ENCODE results near the gene SPR. TPM values are rescaled to one million over a fixed set of nuclear protein-coding genes. Genes with fewer than 3 reads are reported as not detected.
"Not testable (repeated sequence)": the region's sequence is repeated elsewhere in the genome, so short reads cannot be mapped to it uniquely, and the experiment has no call there.

The SPR gene
- total and polyA plus RNA-seq, 4 donors = 4.1 to 7.8 (median 5.9) TPM

- Histone ChIP-seq H3K4me3 (ENCODE audit: low read depth, low read length) (no peak overlapping the region), H3K4me1 (ENCODE audit: control insufficient read depth, insufficient read depth, low read length) (peaks cover 10% of the 10 kb centered on the region), H3K27me3 (ENCODE audit: control insufficient read depth, insufficient read depth, low read length) (peaks cover 32% of the 10 kb centered on the region), H3K27ac (ENCODE audit: low read depth, low read length) (no peak overlapping the region), H3K36me3 (ENCODE audit: control insufficient read depth, insufficient read depth, low read length) (no peaks in the 10 kb centered on the region), H3K9me3 (ENCODE audit: control insufficient read depth, insufficient read depth, low read length) (no peaks in the 10 kb centered on the region)
- peak in 2 of 6 donors; percentile 80 to 83 for DNase-seq (ENCODE audit: low read depth in 4 of 6, low spot score in 6 of 6)
- 25% methylated on average over 15 of the region's 16 CpGs for whole genome bisulfite sequencing (ENCODE audit: insufficient coverage)
Measured at GRCh38 chr2:72895759-72896281, 8.6 kb downstream of the SPR start.

- no peak overlapping the region for H3K27ac ChIP-seq (ENCODE audit: low read depth, low read length)
- no peaks in the 10 kb centered on the region for H3K36me3 ChIP-seq (ENCODE audit: control insufficient read depth, insufficient read depth, low read length)
- H3K9me3 ChIP-seq (ENCODE audit: control insufficient read depth, insufficient read depth, low read length) = no peaks in the 10 kb centered on the region
- peaks cover 34% of the 10 kb centered on the region for H3K27me3 ChIP-seq (ENCODE audit: control insufficient read depth, insufficient read depth, low read length)
- 100% methylated on average over 1 of the region's 4 CpGs for WGBS (ENCODE audit: insufficient coverage)
- H3K4me1 ChIP-seq (ENCODE audit: control insufficient read depth, insufficient read depth, low read length) = peaks cover 10% of the 10 kb centered on the region
- no peak for DNase-seq (ENCODE audit: low read depth in 4 of 6, low spot score in 6 of 6)
- no peak overlapping the region for H3K4me3 ChIP-seq (ENCODE audit: low read depth, low read length)
Measured at GRCh38 chr2:72896446-72896845, 9.2 kb downstream of the SPR start.

- WGBS (ENCODE audit: insufficient coverage) = 30% methylated on average over 6 of the region's 18 CpGs
- H3K27me3 ChIP-seq (ENCODE audit: control insufficient read depth, insufficient read depth, low read length) = peaks cover 38% of the 10 kb centered on the region
- H3K27ac ChIP-seq (ENCODE audit: low read depth, low read length) = no peak overlapping the region
- H3K36me3 ChIP-seq (ENCODE audit: control insufficient read depth, insufficient read depth, low read length) = no peaks in the 10 kb centered on the region
- peak in 2 of 6 donors; percentile 56 to 68 for DNase-seq (ENCODE audit: low read depth in 4 of 6, low spot score in 6 of 6)
- H3K9me3 ChIP-seq (ENCODE audit: control insufficient read depth, insufficient read depth, low read length) = no peaks in the 10 kb centered on the region
- no peak overlapping the region for H3K4me3 ChIP-seq (ENCODE audit: low read depth, low read length)
- H3K4me1 ChIP-seq (ENCODE audit: control insufficient read depth, insufficient read depth, low read length) = peaks cover 5% of the 10 kb centered on the region
Measured at GRCh38 chr2:72897785-72898584, 10.8 kb downstream of the SPR start.

GRCh38 chr2:72898585-72898906, 11.3 kb downstream of the SPR start:
- no CpG with 5 or more reads among the region's 2 CpGs for WGBS (ENCODE audit: insufficient coverage)
- H3K27ac ChIP-seq (ENCODE audit: low read depth, low read length) = no peak overlapping the region
- no peaks in the 10 kb centered on the region for H3K36me3 ChIP-seq (ENCODE audit: control insufficient read depth, insufficient read depth, low read length)
- H3K4me3 ChIP-seq (ENCODE audit: low read depth, low read length) = no peak overlapping the region
- H3K27me3 ChIP-seq (ENCODE audit: control insufficient read depth, insufficient read depth, low read length) = peaks cover 41% of the 10 kb centered on the region
- H3K9me3 ChIP-seq (ENCODE audit: control insufficient read depth, insufficient read depth, low read length) = no peaks in the 10 kb centered on the region
- DNase-seq (ENCODE audit: low read depth in 4 of 6, low spot score in 6 of 6) = no peak
- peaks cover 5% of the 10 kb centered on the region for H3K4me1 ChIP-seq (ENCODE audit: control insufficient read depth, insufficient read depth, low read length)

- Histone ChIP-seq H3K36me3 (ENCODE audit: control insufficient read depth, insufficient read depth, low read length) (no peaks in the 10 kb centered on the region), H3K27ac (ENCODE audit: low read depth, low read length) (no peak overlapping the region), H3K27me3 (ENCODE audit: control insufficient read depth, insufficient read depth, low read length) (peaks cover 28% of the 10 kb centered on the region), H3K9me3 (ENCODE audit: control insufficient read depth, insufficient read depth, low read length) (no peaks in the 10 kb centered on the region), H3K4me1 (ENCODE audit: control insufficient read depth, insufficient read depth, low read length) (peaks cover 5% of the 10 kb centered on the region), H3K4me3 (ENCODE audit: low read depth, low read length) (no peak overlapping the region)
- WGBS (ENCODE audit: insufficient coverage) = 71% methylated on average over 3 of the region's 5 CpGs
- no peak for DNase-seq (ENCODE audit: low read depth in 4 of 6, low spot score in 6 of 6)
Measured at GRCh38 chr2:72900191-72900825, 13.1 kb downstream of the SPR start.

- WGBS (ENCODE audit: insufficient coverage) = 71% methylated on average over 1 of the region's 3 CpGs
Measured at GRCh38 chr2:72901426-72901825, 14.2 kb downstream of the SPR start.

GRCh38 chr2:72907369-72907768, 20.2 kb downstream of the SPR start:
- not testable (repeated sequence) for H3K27ac ChIP-seq (ENCODE audit: low read depth, low read length); H3K36me3 ChIP-seq (ENCODE audit: control insufficient read depth, insufficient read depth, low read length); DNase-seq (ENCODE audit: low read depth in 4 of 6, low spot score in 6 of 6); H3K9me3 ChIP-seq (ENCODE audit: control insufficient read depth, insufficient read depth, low read length); H3K4me1 ChIP-seq (ENCODE audit: control insufficient read depth, insufficient read depth, low read length); H3K4me3 ChIP-seq (ENCODE audit: low read depth, low read length)
- H3K27me3 ChIP-seq (ENCODE audit: control insufficient read depth, insufficient read depth, low read length) = peaks cover 59% of the 10 kb centered on the region
- 97% methylated on average over 4 of the region's 13 CpGs for WGBS (ENCODE audit: insufficient coverage)

More at GRCh38 chr2:72901426-72901825, 14.2 kb downstream of the SPR start:
- Histone ChIP-seq H3K27ac (ENCODE audit: low read depth, low read length) (no peak overlapping the region), H3K4me1 (ENCODE audit: control insufficient read depth, insufficient read depth, low read length) (no peaks in the 10 kb centered on the region), H3K9me3 (ENCODE audit: control insufficient read depth, insufficient read depth, low read length) (no peaks in the 10 kb centered on the region), H3K27me3 (ENCODE audit: control insufficient read depth, insufficient read depth, low read length) (peaks cover 27% of the 10 kb centered on the region), H3K4me3 (ENCODE audit: low read depth, low read length) (no peak overlapping the region), H3K36me3 (ENCODE audit: control insufficient read depth, insufficient read depth, low read length) (no peaks in the 10 kb centered on the region)
- no peak for DNase-seq (ENCODE audit: low read depth in 4 of 6, low spot score in 6 of 6)

GRCh38 chr2:72908741-72909140, 21.5 kb downstream of the SPR start:
- H3K27ac ChIP-seq (ENCODE audit: low read depth, low read length) = no peak overlapping the region
- no peaks in the 10 kb centered on the region for H3K9me3 ChIP-seq (ENCODE audit: control insufficient read depth, insufficient read depth, low read length)
- H3K27me3 ChIP-seq (ENCODE audit: control insufficient read depth, insufficient read depth, low read length) = peaks cover 64% of the 10 kb centered on the region
- no peak overlapping the region for H3K4me3 ChIP-seq (ENCODE audit: low read depth, low read length)
- DNase-seq (ENCODE audit: low read depth in 4 of 6, low spot score in 6 of 6) = no peak
- no peaks in the 10 kb centered on the region for H3K4me1 ChIP-seq (ENCODE audit: control insufficient read depth, insufficient read depth, low read length)
- H3K36me3 ChIP-seq (ENCODE audit: control insufficient read depth, insufficient read depth, low read length) = no peaks in the 10 kb centered on the region
- WGBS (ENCODE audit: insufficient coverage) = no CpG with 5 or more reads among the region's 3 CpGs

- no peak for DNase-seq (ENCODE audit: low read depth in 4 of 6, low spot score in 6 of 6)
- WGBS (ENCODE audit: insufficient coverage) = no CpG with 5 or more reads among the region's 1 CpG
- peaks cover 12% of the 10 kb centered on the region for H3K4me1 ChIP-seq (ENCODE audit: control insufficient read depth, insufficient read depth, low read length)
- no peaks in the 10 kb centered on the region for H3K9me3 ChIP-seq (ENCODE audit: control insufficient read depth, insufficient read depth, low read length)
- H3K36me3 ChIP-seq (ENCODE audit: control insufficient read depth, insufficient read depth, low read length) = no peaks in the 10 kb centered on the region
- H3K27me3 ChIP-seq (ENCODE audit: control insufficient read depth, insufficient read depth, low read length) = peaks cover 81% of the 10 kb centered on the region
- no peak overlapping the region for H3K27ac ChIP-seq (ENCODE audit: low read depth, low read length)
- H3K4me3 ChIP-seq (ENCODE audit: low read depth, low read length) = no peak overlapping the region
Measured at GRCh38 chr2:72911256-72911655, 24.0 kb downstream of the SPR start.
